ENCODE results near the gene ZNRF1. TPM values are rescaled to one million over a fixed set of nuclear protein-coding genes. Genes with fewer than 3 reads are reported as not detected.

ZNRF1 gene
- total and polyA plus RNA-seq, 2 of the 8 experiments (the other 6 are each of a cell fraction or from before 2014, with no cell fraction given) = 33.5 to 52.9 TPM

DNA sequence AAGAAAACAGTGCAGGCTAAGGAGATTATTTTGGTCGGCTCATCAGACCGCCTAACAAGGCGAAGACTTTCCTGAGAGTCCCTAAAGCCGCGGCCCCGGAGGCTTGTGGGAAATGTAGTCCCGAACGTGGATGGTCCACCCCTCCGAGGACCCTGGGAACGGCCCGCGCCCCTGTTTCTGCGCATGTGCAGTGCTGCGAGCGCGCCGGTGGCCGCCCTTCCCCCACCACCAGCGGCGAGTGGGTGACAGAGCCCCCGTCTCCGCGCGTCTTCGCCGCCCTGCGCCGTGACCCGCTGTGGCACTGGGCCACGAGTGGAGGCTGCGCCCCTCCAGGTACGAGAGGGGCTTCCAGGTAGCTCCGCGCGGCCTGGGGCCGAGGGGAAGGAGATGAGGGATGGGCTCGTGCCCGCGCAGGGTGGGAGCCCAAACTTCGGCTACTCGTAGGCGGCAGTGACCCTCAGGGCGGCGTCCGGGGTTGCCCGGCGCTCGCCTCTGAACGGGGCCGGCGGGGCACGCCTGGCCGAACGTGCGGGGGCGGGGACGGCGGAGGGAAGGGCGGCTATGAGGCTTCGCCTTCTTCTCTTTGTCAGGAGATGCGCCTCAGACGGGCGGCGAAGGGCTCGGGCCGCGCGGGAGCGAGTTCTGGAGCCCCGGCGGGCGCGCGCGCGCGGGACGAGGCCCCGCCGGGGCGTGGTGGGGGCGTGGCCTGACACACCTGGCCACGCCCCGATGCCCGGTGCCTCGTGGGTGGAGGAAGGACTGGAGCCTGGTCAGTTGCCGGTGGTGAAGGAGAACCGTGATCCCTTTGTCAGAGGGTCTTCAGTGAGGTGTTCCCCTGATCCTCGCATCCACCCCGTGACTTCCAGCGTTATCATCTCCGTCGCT is 149.7 kb downstream of the ZNRF1 start, which contains the start of gene ZFP1 (continued):
- TF ChIP-seq RNF2 (IDR thresholded peaks at IDR 0.05; ENCODE audit: borderline replicate concordance, low read depth, low read length, missing control alignments, poor library complexity, severe bottlenecking) (no peak), RXRA (IDR thresholded peaks at IDR 0.05; ENCODE audit: insufficient read depth, low read depth, low read length) (no peak), SIN3A (conservative IDR thresholded peaks at IDR 0.05 in 1 of 2, IDR thresholded peaks at IDR 0.05 in 1 of 2; ENCODE audit: low read depth in 1 of 2, low read length in 2 of 2) (0 out of 4 replicates have a peak, but pooled peaks of 1 of the 2 experiments have one; percentile 37), POLR2A (IDR thresholded peaks at IDR 0.05; ENCODE audit: control extremely low read depth in 1 of 2, low read depth in 2 of 2, low read length in 2 of 2) (peak in 1 of 2 experiments; percentile 84; a peak in 2 of 3 replicates), CHD1 (IDR thresholded peaks at IDR 0.05; ENCODE audit: low read depth, low read length) (no peak), SP2 (IDR thresholded peaks at IDR 0.05; ENCODE audit: low read length) (no peak), HDAC2 (IDR thresholded peaks at IDR 0.05; ENCODE audit: borderline replicate concordance in 1 of 2, low read depth in 2 of 2, low read length in 2 of 2) (peak; percentile 87 to 90; a peak in 2 of 4 replicates), KDM5A (IDR thresholded peaks at IDR 0.05; ENCODE audit: low read length) (0 out of 2 replicates have a peak, but pooled peaks have one; percentile 17), TBP (IDR thresholded peaks at IDR 0.05; ENCODE audit: low read depth, low read length) (0 out of 2 replicates have a peak, but pooled peaks have one; percentile 28), TAF7 (optimal IDR thresholded peaks at IDR 0.05; ENCODE audit: borderline replicate concordance, low read depth, low read length) (peak; percentile 46)
- TF ChIP-seq, protein P1, sequence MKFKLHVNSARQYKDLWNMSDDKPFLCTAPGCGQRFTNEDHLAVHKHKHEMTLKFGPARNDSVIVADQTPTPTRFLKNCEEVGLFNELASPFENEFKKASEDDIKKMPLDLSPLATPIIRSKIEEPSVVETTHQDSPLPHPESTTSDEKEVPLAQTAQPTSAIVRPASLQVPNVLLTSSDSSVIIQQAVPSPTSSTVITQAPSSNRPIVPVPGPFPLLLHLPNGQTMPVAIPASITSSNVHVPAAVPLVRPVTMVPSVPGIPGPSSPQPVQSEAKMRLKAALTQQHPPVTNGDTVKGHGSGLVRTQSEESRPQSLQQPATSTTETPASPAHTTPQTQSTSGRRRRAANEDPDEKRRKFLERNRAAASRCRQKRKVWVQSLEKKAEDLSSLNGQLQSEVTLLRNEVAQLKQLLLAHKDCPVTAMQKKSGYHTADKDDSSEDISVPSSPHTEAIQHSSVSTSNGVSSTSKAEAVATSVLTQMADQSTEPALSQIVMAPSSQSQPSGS (IDR thresholded peaks at IDR 0.05; ENCODE audit: low read length) = 0 out of 2 replicates have a peak, but pooled peaks have one; percentile 50
- TF ChIP-seq, protein P2, sequence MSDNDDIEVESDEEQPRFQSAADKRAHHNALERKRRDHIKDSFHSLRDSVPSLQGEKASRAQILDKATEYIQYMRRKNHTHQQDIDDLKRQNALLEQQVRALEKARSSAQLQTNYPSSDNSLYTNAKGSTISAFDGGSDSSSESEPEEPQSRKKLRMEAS (IDR thresholded peaks at IDR 0.05) = peak; percentile 58

Measured in H1 (cell line).